ENCODE results near the gene CDH4.

CDH4 gene

DNA sequence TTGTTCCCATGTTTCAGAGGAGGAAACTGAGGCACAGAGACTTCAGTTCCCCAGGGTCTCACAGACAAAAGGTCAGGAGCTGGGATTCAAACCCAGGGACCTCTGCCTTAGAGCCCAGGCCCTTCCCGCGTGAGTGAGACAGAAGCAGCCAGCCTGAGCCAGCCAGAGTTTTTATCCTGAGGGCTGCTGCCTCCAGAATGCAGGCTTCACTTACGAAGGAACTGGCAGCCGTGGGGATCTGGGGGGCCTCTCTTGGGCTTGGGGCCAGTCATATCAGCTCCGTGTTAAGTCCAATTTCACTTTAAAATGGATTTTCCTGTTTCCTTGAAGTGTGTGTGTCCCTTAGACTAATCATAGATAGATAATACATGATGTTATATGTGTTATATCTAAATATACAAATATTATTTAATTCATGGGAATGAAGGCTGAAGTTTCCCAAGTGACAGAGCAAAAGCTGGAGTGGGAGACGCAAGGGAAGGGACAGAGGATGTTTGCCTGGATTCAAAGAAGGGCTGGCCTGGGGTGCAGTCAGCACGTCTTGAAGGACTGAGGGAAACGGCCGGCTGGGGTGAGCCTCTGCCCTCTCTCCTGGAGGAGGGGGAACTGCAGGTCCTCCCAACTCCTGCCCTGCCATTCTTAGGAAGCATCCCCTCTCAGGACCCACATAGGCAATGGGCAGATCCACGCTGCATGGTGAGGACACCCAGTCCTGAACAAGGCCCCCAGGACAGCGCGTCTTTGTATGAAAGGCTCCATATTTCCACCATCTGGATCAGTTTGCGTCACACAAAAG, 320.1 kb downstream of the CDH4 start:
- TF ChIP-seq, protein P1, sequence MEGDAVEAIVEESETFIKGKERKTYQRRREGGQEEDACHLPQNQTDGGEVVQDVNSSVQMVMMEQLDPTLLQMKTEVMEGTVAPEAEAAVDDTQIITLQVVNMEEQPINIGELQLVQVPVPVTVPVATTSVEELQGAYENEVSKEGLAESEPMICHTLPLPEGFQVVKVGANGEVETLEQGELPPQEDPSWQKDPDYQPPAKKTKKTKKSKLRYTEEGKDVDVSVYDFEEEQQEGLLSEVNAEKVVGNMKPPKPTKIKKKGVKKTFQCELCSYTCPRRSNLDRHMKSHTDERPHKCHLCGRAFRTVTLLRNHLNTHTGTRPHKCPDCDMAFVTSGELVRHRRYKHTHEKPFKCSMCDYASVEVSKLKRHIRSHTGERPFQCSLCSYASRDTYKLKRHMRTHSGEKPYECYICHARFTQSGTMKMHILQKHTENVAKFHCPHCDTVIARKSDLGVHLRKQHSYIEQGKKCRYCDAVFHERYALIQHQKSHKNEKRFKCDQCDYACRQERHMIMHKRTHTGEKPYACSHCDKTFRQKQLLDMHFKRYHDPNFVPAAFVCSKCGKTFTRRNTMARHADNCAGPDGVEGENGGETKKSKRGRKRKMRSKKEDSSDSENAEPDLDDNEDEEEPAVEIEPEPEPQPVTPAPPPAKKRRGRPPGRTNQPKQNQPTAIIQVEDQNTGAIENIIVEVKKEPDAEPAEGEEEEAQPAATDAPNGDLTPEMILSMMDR (IDR thresholded peaks at IDR 0.05; ENCODE audit: borderline replicate concordance, control extremely low read depth, extremely low read depth, insufficient read depth, missing control alignments), result no peak
- in situ Hi-C loops (cut with MboI; ENCODE audit: low sequenced_read_pairs, unreplicated experiment), result no loop called here
- no peak for DNase-seq (ENCODE audit: low spot score)

DNA sequence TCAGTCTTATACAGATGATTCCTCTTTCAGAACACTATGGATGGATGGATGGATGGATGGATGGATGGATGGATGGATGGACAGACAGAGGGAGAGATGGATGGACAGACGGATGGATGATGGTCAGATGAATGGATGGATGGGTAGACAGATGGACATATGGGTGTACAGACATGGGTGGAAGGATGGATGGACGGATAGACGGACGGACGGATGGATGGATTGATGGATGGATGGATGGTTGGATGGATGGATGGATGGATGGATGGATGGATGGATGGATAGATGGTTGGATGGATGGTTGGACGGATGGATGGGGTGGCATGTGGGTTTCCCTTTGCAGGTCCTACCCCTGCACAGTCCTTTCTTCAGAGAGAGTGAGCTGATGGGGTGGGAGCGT, 320.7 kb downstream of the CDH4 start:
- no peak for DNase-seq (ENCODE audit: low spot score)
- TF ChIP-seq, protein P1 (IDR thresholded peaks at IDR 0.05; ENCODE audit: borderline replicate concordance, control extremely low read depth, extremely low read depth, insufficient read depth, missing control alignments), result no peak
- in situ Hi-C loops (cut with MboI; ENCODE audit: low sequenced_read_pairs, unreplicated experiment), result no loop called here

DNA sequence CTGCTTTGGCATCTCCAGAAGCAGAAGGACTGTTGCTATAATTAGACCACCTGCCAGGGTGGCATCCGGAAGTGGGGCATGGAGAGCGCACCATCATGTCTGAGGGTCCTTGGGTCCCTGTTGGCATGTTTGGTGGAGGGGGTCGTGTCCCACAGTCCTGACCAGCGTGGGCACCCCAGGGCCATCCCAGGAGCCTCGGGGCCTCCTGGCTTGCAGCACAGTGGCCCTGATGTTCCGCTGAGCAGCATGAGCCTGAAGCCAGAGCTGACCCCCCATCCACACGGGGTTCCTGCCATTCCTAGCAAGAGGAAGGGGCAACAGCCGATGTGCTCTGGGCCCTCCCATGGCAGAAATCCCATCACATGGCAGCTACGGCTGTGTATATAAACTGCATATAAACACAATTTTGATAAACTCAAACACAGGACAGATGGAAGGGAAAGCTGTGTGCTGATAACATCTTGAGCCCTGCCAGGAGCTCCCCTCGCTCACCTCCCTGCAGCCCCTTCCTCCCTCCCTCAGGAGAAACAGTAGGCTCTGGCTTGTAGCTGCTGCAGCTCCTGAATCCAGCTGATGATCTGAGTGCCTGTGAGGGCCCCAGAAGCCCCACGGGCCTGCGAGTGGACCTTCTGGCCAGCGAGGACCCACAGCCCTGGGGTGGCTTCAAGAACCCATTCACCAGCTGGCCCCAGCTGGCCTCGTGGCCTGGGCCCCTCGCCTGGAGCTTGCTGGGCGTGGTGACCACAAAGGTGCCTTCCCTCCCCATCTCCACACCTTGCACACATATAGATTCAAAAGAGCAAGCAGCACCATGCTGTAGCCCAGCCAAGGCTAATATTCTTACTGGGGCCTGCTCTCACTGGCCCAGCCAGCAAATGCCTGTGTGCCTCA, 321.6 kb downstream of the CDH4 start:
- in situ Hi-C loops (cut with MboI; ENCODE audit: low sequenced_read_pairs, unreplicated experiment), result no loop called here
- DNase-seq (ENCODE audit: low spot score), result no peak
- TF ChIP-seq, protein P1 (IDR thresholded peaks at IDR 0.05; ENCODE audit: borderline replicate concordance, control extremely low read depth, extremely low read depth, insufficient read depth, missing control alignments), result no peak

DNA sequence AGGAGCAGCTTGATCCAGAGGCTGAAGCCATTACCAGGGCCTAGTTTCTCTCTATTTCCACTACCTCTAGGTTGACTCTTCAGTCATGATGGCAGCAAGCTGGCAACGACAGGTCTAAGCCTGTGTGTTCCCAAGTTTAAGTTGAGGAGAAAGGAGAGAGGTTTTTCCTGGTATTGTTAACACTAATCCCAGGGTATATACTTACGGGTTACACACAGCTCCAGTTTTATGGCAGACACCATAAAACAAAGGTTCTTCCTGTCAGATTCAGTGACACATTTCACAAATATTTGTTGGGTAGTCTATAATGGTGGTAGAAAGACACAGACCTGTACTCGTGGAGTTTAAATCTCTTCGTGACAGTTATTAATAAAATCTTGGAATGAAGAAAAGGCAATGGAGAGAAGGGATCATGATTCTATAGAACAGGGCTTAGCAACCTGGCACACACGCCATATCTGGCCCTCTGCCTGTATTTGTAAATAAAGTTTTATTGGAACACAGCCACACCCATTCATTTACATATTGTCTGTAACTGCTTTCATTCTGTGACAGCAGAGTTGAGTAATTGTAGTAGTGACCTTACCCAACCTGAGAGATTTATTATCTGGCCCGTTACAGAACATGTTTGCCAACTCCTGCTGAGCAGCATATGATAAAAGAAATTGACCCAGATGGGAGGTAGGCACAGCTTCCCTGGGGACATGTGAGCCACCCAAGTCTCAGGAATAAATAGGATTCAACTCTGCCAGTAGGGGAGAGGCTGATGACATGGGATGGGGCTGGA, 323.3 kb downstream of the CDH4 start:
- in situ Hi-C loops (cut with MboI; ENCODE audit: low sequenced_read_pairs, unreplicated experiment), result no loop called here
- TF ChIP-seq, protein P1 (IDR thresholded peaks at IDR 0.05; ENCODE audit: borderline replicate concordance, control extremely low read depth, extremely low read depth, insufficient read depth, missing control alignments), result no peak
- DNase-seq (ENCODE audit: low spot score), result no peak

DNA sequence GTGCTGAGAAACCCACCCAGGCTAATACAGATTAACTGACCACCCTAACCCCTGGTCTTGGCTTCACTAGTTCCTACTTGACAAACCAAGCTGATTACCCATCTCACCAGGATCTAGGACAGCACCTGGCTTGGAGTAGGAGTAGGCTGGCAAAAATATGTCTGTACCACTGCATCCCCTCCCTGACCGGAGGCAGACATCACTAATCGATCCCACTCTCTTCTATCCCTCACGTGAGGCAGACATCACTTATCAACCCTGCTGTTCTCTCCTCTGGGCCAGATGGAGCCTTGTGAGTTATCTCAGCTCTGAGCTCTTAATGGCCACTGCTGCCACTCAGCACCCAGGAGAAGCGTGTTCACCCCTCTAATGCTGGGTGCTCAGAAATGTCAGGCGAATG, 324.3 kb downstream of the CDH4 start:
- TF ChIP-seq, protein P1 (IDR thresholded peaks at IDR 0.05; ENCODE audit: borderline replicate concordance, control extremely low read depth, extremely low read depth, insufficient read depth, missing control alignments), result no peak
- in situ Hi-C loops (cut with MboI; ENCODE audit: low sequenced_read_pairs, unreplicated experiment), result no loop called here
- no peak for DNase-seq (ENCODE audit: low spot score)

DNA sequence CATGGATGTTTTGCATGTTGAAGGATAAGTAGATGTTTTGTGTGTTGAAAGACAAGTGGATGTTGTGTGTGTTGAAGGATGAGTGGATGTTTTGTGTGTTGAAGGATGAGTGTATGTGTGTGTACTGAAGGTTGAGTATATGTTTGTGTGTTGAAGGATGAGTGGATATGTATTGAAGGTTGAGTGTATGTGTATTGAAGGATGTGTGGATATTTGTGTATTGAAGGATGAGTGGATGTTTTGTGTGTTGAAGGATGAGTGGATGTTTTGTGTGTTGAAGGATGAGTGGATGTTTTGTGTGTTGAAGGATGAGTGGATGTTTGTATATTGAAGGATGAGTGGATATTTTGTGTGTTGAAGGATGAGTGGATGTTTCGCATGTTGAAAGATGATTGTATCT, 325.0 kb downstream of the CDH4 start:
- in situ Hi-C loops (cut with MboI; ENCODE audit: low sequenced_read_pairs, unreplicated experiment), result no loop called here
- no peak for DNase-seq (ENCODE audit: low spot score)
- TF ChIP-seq, protein P1 (IDR thresholded peaks at IDR 0.05; ENCODE audit: borderline replicate concordance, control extremely low read depth, extremely low read depth, insufficient read depth, missing control alignments), result no peak
